GM12878 (cell line): ENCODE results near the gene BCAS3. TPM values are rescaled to one million over a fixed set of nuclear protein-coding genes. Genes with fewer than 3 reads are reported as not detected.

Source experiments
- ATAC-seq: fragments of 200-7000 bp; cut with Tn5 transposase; 3 replicates; pipeline ENCODE4 v1.9.1; 2020; ENCODE audit warnings: mild to moderate bottlenecking, moderate library complexity
- BruUV-seq: library from RNA; stranded (reverse); fragments of 400-500 nt; replicated peaks from 2 replicates; lab custom pipeline; 2021; lab: Mats Ljungman, UMichigan
- CTCF ChIA-PET: fragments of 300-600 bp; sonication (Branson Sonifier 250); formaldehyde crosslinking; extraction: SDS; loops from one replicate; lab custom pipeline; 2021; ENCODE audit warnings: inconsistent platforms; lab: Yijun Ruan, JAX
- POLR2A ChIA-PET: fragments of 350-600 bp; formaldehyde crosslinking; extraction: SDS; loops from one replicate; lab custom pipeline; 2021; ENCODE audit warnings: inconsistent platforms; lab: Charles Lee
- RAD21 ChIA-PET: fragments of 300-600 bp; sonication (Branson Sonifier 250); formaldehyde crosslinking; loops from one replicate; lab custom pipeline; 2023; ENCODE audit warnings: antibody characterized with exemption; ENCODE audit not compliant: unreplicated experiment; lab: Charles Lee
- SMC1A ChIA-PET: fragments of 300-600 bp; sonication (Branson Sonifier 250); formaldehyde crosslinking; loops from one replicate; lab custom pipeline; 2023; ENCODE audit not compliant: unreplicated experiment, uncharacterized antibody; lab: Charles Lee
- DNase-seq: peaks from one replicate; pipeline ENCODE4 v3.0.0-alpha.2; 2011; ENCODE audit warnings: low read depth, low spot score
- FAIRE-seq: peaks from 3 replicates; lab custom pipeline; 2011; peaks lifted over from hg19 to GRCh38; lab: Jason Lieb, UNC
- H2AFZ ChIP-seq: 2 replicates; pipeline ENCODE4 v1.6.0; 2011; ENCODE audit warnings: low read depth, low read length, control low read depth; ENCODE audit not compliant: control insufficient read depth
- H3K27ac ChIP-seq: 2 replicates; pipeline ENCODE4 v1.5.1; 2011; ENCODE audit warnings: control low read depth; ENCODE audit not compliant: control insufficient read depth, insufficient read depth
- H3K27me3 ChIP-seq, 2 experiments: replicated peaks in 1 of 2; 2 replicates each; pipeline versions ENCODE4 v1.6.0 to v1.6.1; 2011; ENCODE audit warnings: low read length in 1 of 2; ENCODE audit not compliant: control insufficient read depth in 2 of 2, insufficient read depth in 2 of 2
- H3K36me3 ChIP-seq, 2 experiments: 2 replicates each; pipeline ENCODE4 v1.5.1; 2011; ENCODE audit warnings: low read length in 1 of 2; ENCODE audit not compliant: control insufficient read depth in 2 of 2, insufficient read depth in 2 of 2
- H3K4me1 ChIP-seq: 2 replicates; pipeline ENCODE4 v1.6.1; 2011; ENCODE audit warnings: mild to moderate bottlenecking, low read length, moderate library complexity, mixed read lengths; ENCODE audit not compliant: control insufficient read depth, insufficient read depth
- H3K4me2 ChIP-seq: 2 replicates; pipeline ENCODE4 v1.6.0; 2011; ENCODE audit warnings: control low read depth; ENCODE audit not compliant: control insufficient read depth, insufficient read depth
- H3K4me3 ChIP-seq: fragments of 200-600 bp; sonication (generic); 2 replicates; pipeline ENCODE4 v1.5.1; 2016
- H3K79me2 ChIP-seq: 2 replicates; pipeline ENCODE4 v1.6.0; 2011; ENCODE audit warnings: low read length; ENCODE audit not compliant: control insufficient read depth, insufficient read depth
- H3K9ac ChIP-seq: 2 replicates; pipeline ENCODE4 v1.8.0; 2011; ENCODE audit warnings: low read length, control low read depth, mixed read lengths; ENCODE audit not compliant: control insufficient read depth, insufficient read depth
- H3K9me3 ChIP-seq: replicated peaks from 3 replicates; pipeline ENCODE4 v1.5.1; 2011; ENCODE audit warnings: mild to moderate bottlenecking, low read length; ENCODE audit not compliant: control insufficient read depth, insufficient read depth
- H4K20me1 ChIP-seq: 2 replicates; pipeline ENCODE4 v1.6.0; 2011; ENCODE audit not compliant: control insufficient read depth, insufficient read depth
- CEBPB ChIP-seq, 2 experiments: fragments of 150-350 bp in 1 of 2; IDR thresholded peaks; 2 replicates each; pipeline ENCODE4 v1.6.1; 2012 to 2014; ENCODE audit warnings: low read depth in 2 of 2, low read length in 2 of 2, borderline replicate concordance in 1 of 2, inconsistent platforms in 1 of 2
- ELK1 ChIP-seq: IDR thresholded peaks from 2 replicates; pipeline ENCODE4 v1.6.1; 2012; ENCODE audit warnings: low read depth, low read length, improper control_type of control experiment
- NR2C2 ChIP-seq: IDR thresholded peaks from 2 replicates; pipeline ENCODE4 v1.6.1; 2011; ENCODE audit warnings: borderline replicate concordance, low read depth; ENCODE audit not compliant: control insufficient read depth, insufficient read length
- PBX3 ChIP-seq: IDR thresholded peaks from 2 replicates; pipeline ENCODE4 v1.6.1; 2011; ENCODE audit warnings: mild to moderate bottlenecking, low read depth, low read length, moderate library complexity; ENCODE audit not compliant: insufficient replicate concordance
- RAD51 ChIP-seq: fragments of 450-650 bp; IDR thresholded peaks from 2 replicates; pipeline ENCODE4 v1.6.1; 2016; ENCODE audit warnings: moderate library complexity, mild to moderate bottlenecking, inconsistent platforms
- RUNX3 ChIP-seq: IDR thresholded peaks from 2 replicates; pipeline ENCODE4 v1.6.1; 2012; ENCODE audit warnings: low read length, inconsistent platforms
- WRNIP1 ChIP-seq: IDR thresholded peaks from 2 replicates; pipeline ENCODE4 v1.6.1; 2011; ENCODE audit warnings: low read depth, low read length, improper control_type of control experiment, borderline replicate concordance
- ZNF274 ChIP-seq: IDR thresholded peaks from one replicate; pipeline ENCODE4 v1.8.0; 2011; ENCODE audit not compliant: insufficient read length, insufficient read depth
- WGBS: methylation state at CpG from one replicate; pipeline ENCODE4 v1.1.6; 2016; ENCODE audit warnings: low lambda C conversion rate; ENCODE audit not compliant: insufficient replicate concordance, insufficient coverage; ENCODE audit errors: missing lambda C conversion rate; 5-methylcytosine and 5-hydroxymethylcytosine counted together
- in situ Hi-C: fragments of 300-500 bp; cut with MboI; formaldehyde crosslinking; loops from 9 replicates; pipeline ENCODE4 v1.14.3; 2018; ENCODE audit warnings: mixed read lengths
- intact Hi-C: fragments of 100-400 bp; cut with micrococcal nuclease; formaldehyde crosslinking; loops from one replicate; pipeline ENCODE4 v1.14.2; 2022; ENCODE audit not compliant: unreplicated experiment
- polyA plus RNA-seq, 11 experiments: library from polyadenylated mRNA; depleted of rRNA in 4 of 11; unstranded in 6 of 11; stranded (reverse) in 5 of 11; fragments of >200 nt; fragmentation: Nextera tagmentation in 4 of 11; fragmentation: Illumina TruSeq in 1 of 11; extraction: Ambion mirVana in 4 of 11; extraction: Trizol in 1 of 11; gene quantifications; 1 replicate in 1 of 11; 2 replicates in 10 of 11; pipeline versions ENCODE4 v1.2.1 to v1.2.3, GENCODE V29; 2011 to 2016; ENCODE audit warnings: inconsistent platforms in 2 of 11, missing spikeins in 2 of 11, low read depth in 1 of 11
- total RNA-seq, 4 experiments: library from RNA; depleted of rRNA in 3 of 4; stranded (reverse); fragments of >200 nt in 3 of 4; fragmentation: Illumina TruSeq in 1 of 4; extraction: Trizol in 1 of 4; gene quantifications; 2 replicates each; pipeline versions ENCODE4 v1.2.1 to v1.2.3, GENCODE V29; 2013 to 2021

The BCAS3 gene
- total and polyA plus RNA-seq, 10 of the 15 experiments (the other 5 are each of a cell fraction or from before 2014, with no cell fraction given): 2.1 to 11.0 (median 6.6) TPM

- FAIRE-seq: no peak
- intact Hi-C loops: no loop called here
These were observed 263.4 kb downstream of the BCAS3 start for GRCh38 chr17:60941028-60941427.

More at GRCh38 chr17:60941028-60941427, 263.4 kb downstream of the BCAS3 start:
- no peaks in the 10 kb centered on the region for H3K4me1 ChIP-seq
- ChIA-PET POLR2A (no interaction called here), RAD21 (no interaction called here), SMC1A (no interaction called here), CTCF (interaction anchor here (1.1 to 1.3 kb wide), 2 partner anchors 9 to 220 kb away, joined by 3 to 9 read pairs; no protein-coding TSS in a partner anchor)
- no peak for TF ChIP-seq NR2C2
- no peak for TF ChIP-seq CEBPB (IDR thresholded peaks at IDR 0.05; ENCODE audit: borderline replicate concordance in 1 of 2, low read depth in 2 of 2, low read length in 2 of 2)
- no peak for TF ChIP-seq ZNF274
- TF ChIP-seq RAD51: no peak
- no peak for TF ChIP-seq WRNIP1
- no peak for TF ChIP-seq ELK1
- no peak for TF ChIP-seq PBX3
- TF ChIP-seq RUNX3: no peak
- H3K9ac ChIP-seq: no peak overlapping the region
- no peaks in the 10 kb centered on the region for H3K27me3 ChIP-seq
- no peak overlapping the region for H3K4me3 ChIP-seq
- no peaks in the 10 kb centered on the region for H4K20me1 ChIP-seq
- H3K27ac ChIP-seq: no peak overlapping the region
- ATAC-seq: no peak
- no peaks in the 10 kb centered on the region for H3K36me3 ChIP-seq
- H3K4me2 ChIP-seq: no peak overlapping the region
- BruUV-seq: no TSS peak
- in situ Hi-C loops: no loop called here
- no peak for DNase-seq
- no peaks in the 10 kb centered on the region for H3K79me2 ChIP-seq
- H2AFZ ChIP-seq: no peak overlapping the region
- H3K9me3 ChIP-seq: no peaks in the 10 kb centered on the region
- whole genome bisulfite sequencing: 52% methylated on average over 5 of the region's 5 CpGs
